GM10266 (cell line): ENCODE measurements around the gene LONRF2.
"Not testable (repeated sequence)": the region's sequence is repeated elsewhere in the genome, so short reads cannot be mapped to it uniquely, and the experiment has no call there.

Source experiments
- DNase-seq: peaks from one replicate; pipeline ENCODE4 v3.0.0; 2012; ENCODE audit errors: extremely low spot score
- CTCF ChIP-seq: IDR thresholded peaks from 2 replicates; pipeline ENCODE4 v1.5.1; 2012; ENCODE audit warnings: mild to moderate bottlenecking, low read depth; ENCODE audit not compliant: control insufficient read depth, insufficient read depth; ENCODE audit errors: missing control alignments

LONRF2 gene

DNA sequence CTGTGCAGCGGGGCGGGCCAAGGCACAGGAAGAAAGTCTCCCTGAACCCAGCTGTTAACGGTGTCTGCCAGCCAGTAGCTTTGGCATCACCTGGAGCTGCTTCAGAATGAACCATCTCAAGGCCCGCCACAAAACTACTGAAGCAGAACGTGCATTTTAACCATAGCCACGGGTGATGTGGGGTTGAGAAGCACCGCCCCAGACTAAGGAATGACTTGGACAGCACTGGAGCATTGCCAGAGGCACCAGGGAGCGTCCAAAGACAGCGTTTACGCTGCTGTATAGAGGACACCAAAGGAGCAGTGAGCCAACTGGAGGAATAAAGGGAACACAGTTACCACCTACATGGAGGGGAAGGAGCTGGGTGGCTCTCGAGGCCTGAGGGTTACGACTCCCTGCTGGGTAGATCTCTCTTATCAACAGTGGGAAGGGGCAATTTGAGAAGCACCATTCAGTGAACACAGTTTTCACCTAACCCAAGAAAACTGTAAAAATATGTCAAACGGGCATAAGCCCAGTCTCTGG, 28.4 kb upstream of the LONRF2 start:
- DNase-seq, result no peak
- no peak for TF ChIP-seq CTCF

DNA sequence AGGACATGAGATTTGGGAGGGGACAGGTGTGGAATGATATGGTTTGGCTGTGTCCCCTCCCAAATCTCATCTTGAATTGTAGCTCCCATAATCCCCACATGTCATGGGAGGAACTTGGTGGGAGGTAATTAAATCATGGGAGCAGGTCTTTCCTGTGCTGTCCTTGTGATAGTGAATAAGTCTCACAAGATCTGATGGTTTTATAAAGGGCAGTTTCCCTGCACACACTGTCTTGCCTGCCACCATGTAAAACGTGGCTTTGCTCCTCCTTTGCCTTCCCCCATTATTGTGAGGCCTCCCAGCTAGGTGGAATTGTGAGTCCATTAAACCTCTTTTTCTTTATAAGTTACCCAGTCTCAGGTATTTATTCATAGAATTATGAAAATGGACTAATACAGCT, 22.8 kb upstream of the LONRF2 start:
- DNase-seq, result not testable (repeated sequence)

DNA sequence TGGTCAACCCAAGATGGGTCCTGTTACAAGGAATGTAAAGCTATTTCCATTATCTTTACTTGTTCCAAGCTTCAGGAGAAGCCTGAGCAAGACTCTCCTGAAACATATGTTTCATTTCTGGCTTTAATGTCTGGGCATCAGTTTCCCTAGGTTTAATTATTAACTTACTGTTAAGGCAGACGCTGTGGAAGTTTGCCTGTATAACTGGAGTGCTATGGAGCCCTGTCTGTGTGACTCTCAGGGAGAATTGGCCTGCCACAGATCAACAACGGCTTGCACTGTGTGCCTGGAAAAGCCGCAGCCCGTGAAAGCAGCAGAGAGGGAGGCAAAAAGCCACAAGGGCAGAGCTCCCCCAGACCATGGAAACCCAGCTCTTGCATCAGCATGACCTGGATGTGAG, 22.1 kb upstream of the LONRF2 start:
- no peak for DNase-seq
- TF ChIP-seq CTCF, result no peak

- not testable (repeated sequence) for DNase-seq
Measured at GRCh38 chr2:100342466-100342865, 20.2 kb upstream of the LONRF2 start.

- DNase-seq, result no peak
Measured at GRCh38 chr2:100339823-100340222, 17.5 kb upstream of the LONRF2 start.

GRCh38 chr2:100334929-100335328, 12.6 kb upstream of the LONRF2 start:
- no peak for DNase-seq
- TF ChIP-seq CTCF, result no peak

More at GRCh38 chr2:100339823-100340222, 17.5 kb upstream of the LONRF2 start:
- no peak for TF ChIP-seq CTCF

DNA sequence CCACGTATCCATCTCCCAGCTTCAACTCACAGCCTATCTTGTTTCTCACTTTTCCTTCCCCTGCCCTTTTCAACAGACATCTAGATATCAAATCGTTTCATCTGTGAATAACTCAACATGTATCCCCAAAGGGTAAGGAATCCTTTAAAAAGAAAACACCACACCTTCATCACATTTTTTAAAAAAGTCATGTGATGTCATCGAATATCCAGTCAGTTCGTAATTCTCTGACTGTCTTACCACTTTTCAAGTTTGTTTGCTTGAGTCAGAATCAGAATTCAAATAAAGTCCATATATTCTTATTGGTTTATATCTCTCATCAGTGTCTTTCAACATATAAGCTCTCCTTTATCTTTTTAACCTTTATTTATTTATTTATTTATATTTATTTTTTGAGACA, 5.4 kb upstream of the LONRF2 start:
- DNase-seq, result no peak
- no peak for TF ChIP-seq CTCF

- peak; percentile 34 for DNase-seq
Measured at GRCh38 chr2:100321179-100321865, 979 bp downstream of the LONRF2 start.

More at GRCh38 chr2:100321179-100321865, 979 bp downstream of the LONRF2 start:
- TF ChIP-seq CTCF, result no peak
